OCI-LY1 (cell line): Measurements from ENCODE around the gene PCCB.

Experiments used
- H2AFZ ChIP-seq: fragments of 200-600 bp; sonication (generic), shearing (Covaris generic); 2 replicates; pipeline ENCODE4 v1.6.0; 2014; ENCODE audit warnings: antibody characterized with exemption, mild to moderate bottlenecking, low read length
- H3F3A ChIP-seq: fragments of 200-600 bp; sonication (generic), shearing (Covaris generic); 2 replicates; pipeline ENCODE4 v1.6.0; 2014; ENCODE audit warnings: mild to moderate bottlenecking, antibody characterized with exemption, low read length, moderate library complexity; ENCODE audit not compliant: insufficient read depth
- H3K27ac ChIP-seq: fragments of 200-600 bp; sonication (generic); 2 replicates; pipeline ENCODE4 v1.5.1; 2014; ENCODE audit warnings: low read length, mixed run types, mild to moderate bottlenecking, low read depth; ENCODE audit not compliant: poor library complexity, severe bottlenecking
- H3K27me3 ChIP-seq: fragments of 200-600 bp; sonication (generic); 2 replicates; pipeline ENCODE4 v1.6.0; 2014; ENCODE audit warnings: antibody characterized with exemption, mild to moderate bottlenecking, low read length, moderate library complexity; ENCODE audit not compliant: insufficient read depth
- H3K36me3 ChIP-seq: fragments of 200-600 bp; sonication (generic); 2 replicates; pipeline ENCODE4 v1.6.1; 2014; ENCODE audit warnings: mild to moderate bottlenecking, antibody characterized with exemption, low read length, moderate library complexity, mixed read lengths; ENCODE audit not compliant: insufficient read depth
- H3K4me1 ChIP-seq: fragments of 200-600 bp; sonication (generic); 2 replicates; pipeline ENCODE4 v1.5.1; 2014; ENCODE audit warnings: mild to moderate bottlenecking, low read length, moderate library complexity; ENCODE audit not compliant: insufficient read depth, severe bottlenecking
- H3K4me2 ChIP-seq: fragments of 200-600 bp; sonication (generic), shearing (Covaris generic); 2 replicates; pipeline ENCODE4 v1.6.1; 2014; ENCODE audit warnings: low read length
- H3K4me3 ChIP-seq: fragments of 200-600 bp; sonication (generic); 2 replicates; pipeline ENCODE4 v1.5.1; 2014; ENCODE audit warnings: low read length, low read depth, mild to moderate bottlenecking, mixed read lengths; ENCODE audit not compliant: poor library complexity, severe bottlenecking
- H3K79me2 ChIP-seq: fragments of 200-600 bp; shearing (Covaris generic); 2 replicates; pipeline ENCODE4 v1.6.1; 2016; ENCODE audit warnings: mixed run types, low read length, mixed read lengths; ENCODE audit not compliant: insufficient read depth
- H3K9ac ChIP-seq: fragments of 200-600 bp; sonication (generic), shearing (Covaris generic); 2 replicates; pipeline ENCODE4 v1.6.1; 2014; ENCODE audit warnings: mild to moderate bottlenecking, low read length, mixed read lengths
- H3K9me2 ChIP-seq: fragments of 200-600 bp; sonication (generic), shearing (Covaris generic); 2 replicates; pipeline ENCODE4 v1.6.1; 2014; ENCODE audit warnings: low read depth, mild to moderate bottlenecking, low read length, mixed read lengths
- H3K9me3 ChIP-seq: fragments of 200-600 bp; shearing (Covaris generic); 2 replicates; pipeline ENCODE4 v1.6.1; 2014; ENCODE audit warnings: low read length, mixed read lengths
- H4K20me1 ChIP-seq: fragments of 200-600 bp; sonication (generic), shearing (Covaris generic); 2 replicates; pipeline ENCODE4 v1.6.0; 2016; ENCODE audit warnings: mild to moderate bottlenecking, low read length; ENCODE audit not compliant: insufficient read depth
- CTCF ChIP-seq: fragments of 200-600 bp; sonication (generic), shearing (Covaris generic); IDR thresholded peaks from 2 replicates; pipeline ENCODE4 v1.5.1; 2017; ENCODE audit warnings: mild to moderate bottlenecking, antibody characterized with exemption, low read length, moderate library complexity, mixed read lengths
- EZH2 ChIP-seq: fragments of 200-600 bp; sonication (generic), shearing (Covaris generic); IDR thresholded peaks from 2 replicates; pipeline ENCODE4 v1.8.0; 2017; ENCODE audit warnings: borderline replicate concordance, mixed run types, mild to moderate bottlenecking, antibody characterized with exemption, low read length, moderate library complexity, mixed read lengths

PCCB gene

GRCh38 chr3:136291302-136291701 is 41.2 kb downstream of the PCCB start:
- H3K9me2 ChIP-seq, result no peaks in the 10 kb centered on the region
- H3K4me1 ChIP-seq, result peaks cover 14% of the 10 kb centered on the region
- no peak overlapping the region for H3K9ac ChIP-seq
- H3K27ac ChIP-seq, result no peak overlapping the region
- H3K4me2 ChIP-seq, result no peak overlapping the region
- no peaks in the 10 kb centered on the region for H3K79me2 ChIP-seq
- H3K9me3 ChIP-seq, result no peaks in the 10 kb centered on the region; the same call in 1 of the 2 replicates
- no peaks in the 10 kb centered on the region for H3F3A ChIP-seq
- H4K20me1 ChIP-seq, result no peaks in the 10 kb centered on the region
- H3K36me3 ChIP-seq, result peaks cover 76% of the 10 kb centered on the region
- no peak overlapping the region for H3K4me3 ChIP-seq
- H2AFZ ChIP-seq, result no peak overlapping the region
- H3K27me3 ChIP-seq, result no peaks in the 10 kb centered on the region
- TF ChIP-seq EZH2, result no peak
- no peak for TF ChIP-seq CTCF

GRCh38 chr3:136292500-136292899 is 42.4 kb downstream of the PCCB start:
- no peak overlapping the region for H2AFZ ChIP-seq
- TF ChIP-seq EZH2 (no peak), CTCF (no peak)
- no peak overlapping the region for H3K4me2 ChIP-seq
- H3K79me2 ChIP-seq, result no peaks in the 10 kb centered on the region
- no peak overlapping the region for H3K4me3 ChIP-seq
- H3F3A ChIP-seq, result no peaks in the 10 kb centered on the region
- no peaks in the 10 kb centered on the region; the same call in 1 of the 2 replicates for H3K9me3 ChIP-seq
- H3K9ac ChIP-seq, result no peak overlapping the region
- H4K20me1 ChIP-seq, result no peaks in the 10 kb centered on the region
- no peaks in the 10 kb centered on the region for H3K27me3 ChIP-seq
- peaks cover 78% of the 10 kb centered on the region for H3K36me3 ChIP-seq
- H3K4me1 ChIP-seq, result peaks cover 6% of the 10 kb centered on the region
- no peak overlapping the region for H3K27ac ChIP-seq
- no peaks in the 10 kb centered on the region for H3K9me2 ChIP-seq

- Histone ChIP-seq H4K20me1 (no peaks in the 10 kb centered on the region), H3K36me3 (peaks cover 80% of the 10 kb centered on the region), H3K4me2 (no peak overlapping the region), H3K9me3 (no peaks in the 10 kb centered on the region; the same call in 1 of the 2 replicates), H3K27ac (no peak overlapping the region), H2AFZ (no peak overlapping the region), H3K9me2 (no peaks in the 10 kb centered on the region), H3K79me2 (no peaks in the 10 kb centered on the region), H3F3A (no peaks in the 10 kb centered on the region), H3K9ac (no peak overlapping the region), H3K27me3 (no peaks in the 10 kb centered on the region), H3K4me1 (no peaks in the 10 kb centered on the region), H3K4me3 (no peak overlapping the region)
- TF ChIP-seq CTCF (no peak), EZH2 (no peak)
Observed at GRCh38 chr3:136293279-136293678, 43.1 kb downstream of the PCCB start.
